NB4 (cell line): ENCODE data around the gene CACNA1D.

Experiments
- DNase-seq: peaks from one replicate; pipeline ENCODE4 v3.0.0; 2010; ENCODE audit warnings: low read depth
- H3K4me3 ChIP-seq: one replicate; pipeline ENCODE4 v1.5.1; 2011; ENCODE audit warnings: mild to moderate bottlenecking, low read depth, low read length, moderate library complexity
- MYC ChIP-seq: IDR thresholded peaks from 2 replicates; pipeline ENCODE4 v1.6.1; 2011; ENCODE audit warnings: low read depth, low read length
- POLR2A ChIP-seq: IDR thresholded peaks from 2 replicates; pipeline ENCODE4 v1.6.1; 2011; ENCODE audit warnings: mild to moderate bottlenecking; ENCODE audit not compliant: insufficient read length; ENCODE audit errors: extremely low read depth
- TF ChIP-seq, protein P1 (sequence below): IDR thresholded peaks from 2 replicates; pipeline ENCODE4 v1.6.1; 2011; ENCODE audit warnings: low read depth, low read length
- TF ChIP-seq, protein P2 (sequence below): IDR thresholded peaks from one replicate; pipeline ENCODE4 v1.5.1; 2012; ENCODE audit warnings: low read depth, low read length

CACNA1D gene

DNA sequence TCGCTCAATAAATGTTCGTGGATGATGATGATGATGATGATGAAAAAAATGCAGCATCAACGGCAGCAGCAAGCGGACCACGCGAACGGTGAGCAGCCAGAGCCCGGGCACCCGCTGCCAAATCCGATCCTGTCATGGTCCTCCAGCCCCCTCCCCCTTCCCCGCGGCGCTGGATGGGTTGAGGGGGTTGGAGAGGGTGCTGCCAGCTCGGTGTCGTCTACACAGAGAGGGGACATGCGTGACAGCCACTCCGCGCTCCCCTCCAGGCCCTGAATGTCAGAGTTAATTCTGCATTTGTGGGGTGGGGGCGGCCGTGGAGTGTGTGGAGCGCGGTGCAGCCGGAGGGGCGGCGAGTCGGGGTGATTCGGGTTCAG is 722 bp downstream of the CACNA1D start:
- no peak for DNase-seq
- H3K4me3 ChIP-seq, result no peak overlapping the region
- TF ChIP-seq POLR2A (no peak), MYC (no peak)
- TF ChIP-seq, protein P1, sequence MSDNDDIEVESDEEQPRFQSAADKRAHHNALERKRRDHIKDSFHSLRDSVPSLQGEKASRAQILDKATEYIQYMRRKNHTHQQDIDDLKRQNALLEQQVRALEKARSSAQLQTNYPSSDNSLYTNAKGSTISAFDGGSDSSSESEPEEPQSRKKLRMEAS, result no peak
- TF ChIP-seq, protein P2, sequence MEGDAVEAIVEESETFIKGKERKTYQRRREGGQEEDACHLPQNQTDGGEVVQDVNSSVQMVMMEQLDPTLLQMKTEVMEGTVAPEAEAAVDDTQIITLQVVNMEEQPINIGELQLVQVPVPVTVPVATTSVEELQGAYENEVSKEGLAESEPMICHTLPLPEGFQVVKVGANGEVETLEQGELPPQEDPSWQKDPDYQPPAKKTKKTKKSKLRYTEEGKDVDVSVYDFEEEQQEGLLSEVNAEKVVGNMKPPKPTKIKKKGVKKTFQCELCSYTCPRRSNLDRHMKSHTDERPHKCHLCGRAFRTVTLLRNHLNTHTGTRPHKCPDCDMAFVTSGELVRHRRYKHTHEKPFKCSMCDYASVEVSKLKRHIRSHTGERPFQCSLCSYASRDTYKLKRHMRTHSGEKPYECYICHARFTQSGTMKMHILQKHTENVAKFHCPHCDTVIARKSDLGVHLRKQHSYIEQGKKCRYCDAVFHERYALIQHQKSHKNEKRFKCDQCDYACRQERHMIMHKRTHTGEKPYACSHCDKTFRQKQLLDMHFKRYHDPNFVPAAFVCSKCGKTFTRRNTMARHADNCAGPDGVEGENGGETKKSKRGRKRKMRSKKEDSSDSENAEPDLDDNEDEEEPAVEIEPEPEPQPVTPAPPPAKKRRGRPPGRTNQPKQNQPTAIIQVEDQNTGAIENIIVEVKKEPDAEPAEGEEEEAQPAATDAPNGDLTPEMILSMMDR, result no peak

DNA sequence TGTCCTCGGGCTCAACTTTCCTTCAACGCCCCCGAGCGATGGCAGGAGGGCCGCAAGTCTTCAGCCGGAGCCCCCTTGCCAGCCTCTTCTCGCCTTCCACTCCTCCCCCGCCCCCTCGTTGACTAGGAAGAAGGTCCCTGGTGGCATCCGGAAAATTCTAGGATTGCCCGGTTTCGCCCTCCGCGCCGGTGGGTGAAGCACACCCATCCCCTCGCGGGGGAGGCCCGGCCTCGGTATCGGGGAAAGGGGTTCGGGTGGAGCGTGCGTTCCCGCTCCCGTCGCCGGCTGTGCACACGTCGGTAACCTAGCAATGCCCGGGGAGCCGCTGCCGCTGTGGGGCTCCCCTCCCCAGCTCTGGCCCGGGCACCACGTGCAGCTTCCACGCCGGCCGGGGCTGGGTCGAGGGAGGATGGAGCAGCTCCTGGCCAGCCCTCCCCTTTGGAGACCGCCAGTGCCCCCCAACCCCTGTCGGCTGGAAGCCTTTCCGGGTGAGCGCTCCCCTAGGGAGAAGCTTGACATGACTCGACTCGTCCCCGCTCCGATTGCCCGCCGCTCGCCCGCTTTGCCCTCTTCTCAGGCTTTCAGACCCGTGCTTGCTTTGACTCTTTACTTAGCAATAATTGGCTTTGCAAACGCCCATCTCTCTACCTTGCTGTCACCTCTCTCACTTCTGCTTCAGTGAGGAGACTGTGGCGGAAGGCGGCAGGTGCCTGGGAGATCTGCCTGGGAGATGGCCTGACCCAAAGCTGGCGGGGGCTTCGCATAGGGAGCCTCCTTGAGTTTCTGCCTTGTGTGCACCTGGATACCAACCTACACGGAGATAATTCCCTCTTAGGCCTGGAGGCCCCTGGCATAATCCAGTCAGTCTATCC is 1.3 kb downstream of the CACNA1D start:
- DNase-seq, result no peak
- TF ChIP-seq, protein P2, result no peak
- TF ChIP-seq, protein P1, result no peak
- TF ChIP-seq MYC (no peak), POLR2A (no peak)
- H3K4me3 ChIP-seq, result no peak overlapping the region

DNA sequence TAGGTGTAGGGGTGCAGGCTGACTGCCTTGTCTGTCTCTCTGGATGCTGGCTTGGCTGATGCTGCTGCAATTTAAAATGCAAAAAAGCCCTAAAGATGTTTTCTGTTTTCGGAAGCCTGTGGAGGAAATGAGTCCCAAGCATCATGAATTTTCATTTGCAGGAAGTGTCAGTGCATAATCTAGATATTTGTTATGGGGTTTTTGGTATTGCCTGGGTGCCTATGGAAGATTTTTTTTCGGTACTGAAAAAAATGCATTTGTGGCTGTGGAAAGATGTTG is 1.9 kb downstream of the CACNA1D start:
- DNase-seq, result no peak
- TF ChIP-seq, protein P2, result no peak
- TF ChIP-seq POLR2A (no peak), MYC (no peak)
- TF ChIP-seq, protein P1, result no peak
- no peak overlapping the region for H3K4me3 ChIP-seq

DNA sequence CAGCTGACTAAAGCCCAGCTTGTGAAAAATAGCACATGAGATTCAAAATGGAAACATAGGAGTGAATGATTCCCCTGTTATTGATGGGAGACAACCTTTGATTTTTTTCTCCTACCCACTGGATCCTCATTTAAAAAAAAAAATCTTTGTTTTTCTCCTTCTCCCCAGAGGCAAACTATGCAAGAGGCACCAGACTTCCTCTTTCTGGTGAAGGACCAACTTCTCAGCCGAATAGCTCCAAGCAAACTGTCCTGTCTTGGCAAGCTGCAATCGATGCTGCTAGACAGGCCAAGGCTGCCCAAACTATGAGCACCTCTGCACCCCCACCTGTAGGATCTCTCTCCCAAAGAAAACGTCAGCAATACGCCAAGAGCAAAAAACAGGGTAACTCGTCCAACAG is 2.6 kb downstream of the CACNA1D start:
- DNase-seq, result peak; percentile 31
- TF ChIP-seq, protein P1, result no peak
- TF ChIP-seq, protein P2, result no peak
- TF ChIP-seq POLR2A (no peak), MYC (no peak)
- H3K4me3 ChIP-seq, result no peak overlapping the region

DNA sequence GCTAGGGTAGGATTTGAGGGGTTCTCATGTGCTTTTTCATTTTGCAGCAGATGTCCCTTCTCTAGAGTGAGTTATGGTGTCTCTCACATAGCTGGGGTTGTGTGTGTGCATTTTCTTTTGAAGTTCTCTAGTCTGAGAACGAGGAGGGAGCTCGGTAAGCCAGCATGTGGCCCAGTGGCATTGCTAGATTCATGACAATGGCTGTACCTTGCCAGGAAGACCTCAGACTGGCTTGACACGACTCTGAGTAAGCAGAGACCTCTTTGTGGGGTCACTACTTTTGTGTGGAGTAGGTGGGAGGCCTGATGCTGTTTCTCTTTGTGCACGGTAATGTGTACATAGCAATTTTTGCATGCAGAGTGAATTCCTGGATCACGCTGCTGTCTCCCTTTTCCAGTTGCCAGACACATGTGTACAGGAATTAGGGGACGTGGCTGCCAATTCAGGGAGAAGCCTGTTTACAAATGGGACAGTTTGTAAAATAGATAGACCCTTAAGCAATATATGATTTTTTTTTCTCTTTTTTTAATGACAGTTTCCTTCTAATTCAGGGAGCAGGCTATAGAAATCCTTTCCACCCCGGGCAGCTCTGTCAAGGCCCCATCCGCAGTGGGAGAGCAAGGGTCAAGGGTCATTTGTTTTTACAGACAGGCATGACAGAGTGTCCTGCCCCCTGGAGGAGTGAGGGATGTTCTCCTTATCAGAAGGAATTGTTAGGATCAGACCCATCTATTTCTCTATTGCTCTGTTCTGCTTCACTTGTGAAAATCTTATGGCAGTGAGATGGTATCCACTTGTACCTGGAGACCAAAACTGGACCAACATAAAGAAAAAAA is 4.6 kb downstream of the CACNA1D start:
- TF ChIP-seq POLR2A, result no peak
- TF ChIP-seq, protein P2, result no peak
- TF ChIP-seq, protein P1, result no peak
- TF ChIP-seq MYC, result no peak

More for the DNA sequence above, 4.6 kb downstream of the CACNA1D start:
- no peak overlapping the region for H3K4me3 ChIP-seq
- DNase-seq, result no peak
